GM19372 (cell line): Measurements from ENCODE around the gene NUDT22.

Experiments
- ATAC-seq: cut with Tn5 transposase; IDR thresholded peaks from one replicate; pipeline ENCODE4 v1.9.1; 2021; ENCODE audit warnings: mild to moderate bottlenecking, low read depth, moderate library complexity; ENCODE audit not compliant: unreplicated experiment

Gene NUDT22

DNA sequence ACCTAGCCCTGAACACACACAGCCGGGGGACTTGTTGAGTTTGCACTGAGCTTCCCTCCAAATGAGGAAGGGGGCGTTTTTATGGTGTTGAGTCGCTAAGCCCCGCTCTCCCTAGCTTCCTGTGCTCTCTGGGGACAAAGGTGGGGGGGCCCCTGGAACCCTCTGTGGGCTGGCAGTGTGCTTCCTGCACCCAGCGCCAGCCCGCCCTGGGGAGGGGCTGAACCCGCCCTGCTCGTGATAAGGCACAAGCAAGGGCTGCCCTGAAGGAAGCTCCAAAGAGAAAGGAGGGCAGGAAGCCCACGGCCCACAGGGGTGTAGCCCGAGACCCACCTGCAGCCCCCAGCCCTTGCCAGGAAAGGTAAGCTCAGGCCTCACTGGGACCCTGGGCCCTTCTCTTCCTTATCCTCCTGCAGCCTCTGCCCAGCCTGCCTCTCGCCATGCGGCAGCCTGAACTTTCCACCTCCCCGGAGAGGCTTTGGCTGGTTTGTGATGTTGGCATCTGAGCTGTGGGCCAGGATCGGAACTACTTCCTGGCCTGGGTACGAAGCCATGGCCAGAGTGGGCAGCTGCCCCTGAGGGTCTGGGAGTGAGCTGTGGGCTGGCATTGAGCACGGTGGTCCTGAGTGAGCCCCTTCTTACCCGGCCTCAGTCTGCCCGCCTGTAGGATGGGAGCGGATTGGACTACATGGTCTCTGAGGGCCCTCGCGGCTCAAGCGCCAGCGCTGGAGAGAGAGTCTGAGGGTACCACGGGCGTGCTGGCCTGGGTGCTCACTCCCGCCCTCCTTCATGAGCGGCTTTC lies 19.4 kb upstream of the NUDT22 start, which contains the start of gene FERMT3:
TSS of gene FERMT3 (plus strand) at position 265 of the 799 bp plus-strand sequence. CDS start 644 bp downstream, outside the sequence.
- peak; percentile 44 for ATAC-seq

DNA sequence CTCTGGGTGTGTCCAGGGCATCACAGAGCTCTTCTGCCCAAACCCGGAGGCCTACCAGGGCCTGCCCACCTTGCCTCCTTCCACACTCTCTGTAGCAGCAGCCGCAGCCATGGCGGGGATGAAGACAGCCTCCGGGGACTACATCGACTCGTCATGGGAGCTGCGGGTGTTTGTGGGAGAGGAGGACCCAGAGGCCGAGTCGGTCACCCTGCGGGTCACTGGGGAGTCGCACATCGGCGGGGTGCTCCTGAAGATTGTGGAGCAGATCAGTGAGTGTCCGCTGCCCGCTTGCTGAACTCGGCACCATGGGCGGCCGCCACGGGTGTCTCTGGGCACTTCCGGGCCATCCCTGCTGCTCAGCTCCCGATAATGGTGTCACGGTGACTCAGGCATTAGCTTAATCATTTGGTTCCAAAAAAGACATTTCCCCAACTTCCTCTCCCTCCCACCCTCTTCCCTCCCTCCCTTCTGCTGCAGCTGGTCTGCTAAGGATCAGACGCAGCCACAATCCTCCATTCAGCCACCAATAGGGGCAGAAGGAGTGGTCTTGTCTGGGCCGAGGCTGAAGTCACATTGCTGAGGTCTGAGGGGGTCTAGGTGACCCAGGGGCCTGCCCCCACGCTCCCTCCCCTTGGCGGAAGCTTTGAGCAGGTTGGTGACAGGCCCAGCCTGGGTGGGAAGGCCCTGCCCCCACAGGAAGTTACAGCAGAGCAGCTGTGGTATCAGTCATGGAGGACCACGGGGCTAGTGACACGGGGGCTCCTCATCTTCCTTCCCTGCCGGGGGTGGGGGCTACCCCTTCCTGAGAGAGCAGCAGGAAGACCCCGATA lies 18.6 kb upstream of the NUDT22 start:
- ATAC-seq: no peak

DNA sequence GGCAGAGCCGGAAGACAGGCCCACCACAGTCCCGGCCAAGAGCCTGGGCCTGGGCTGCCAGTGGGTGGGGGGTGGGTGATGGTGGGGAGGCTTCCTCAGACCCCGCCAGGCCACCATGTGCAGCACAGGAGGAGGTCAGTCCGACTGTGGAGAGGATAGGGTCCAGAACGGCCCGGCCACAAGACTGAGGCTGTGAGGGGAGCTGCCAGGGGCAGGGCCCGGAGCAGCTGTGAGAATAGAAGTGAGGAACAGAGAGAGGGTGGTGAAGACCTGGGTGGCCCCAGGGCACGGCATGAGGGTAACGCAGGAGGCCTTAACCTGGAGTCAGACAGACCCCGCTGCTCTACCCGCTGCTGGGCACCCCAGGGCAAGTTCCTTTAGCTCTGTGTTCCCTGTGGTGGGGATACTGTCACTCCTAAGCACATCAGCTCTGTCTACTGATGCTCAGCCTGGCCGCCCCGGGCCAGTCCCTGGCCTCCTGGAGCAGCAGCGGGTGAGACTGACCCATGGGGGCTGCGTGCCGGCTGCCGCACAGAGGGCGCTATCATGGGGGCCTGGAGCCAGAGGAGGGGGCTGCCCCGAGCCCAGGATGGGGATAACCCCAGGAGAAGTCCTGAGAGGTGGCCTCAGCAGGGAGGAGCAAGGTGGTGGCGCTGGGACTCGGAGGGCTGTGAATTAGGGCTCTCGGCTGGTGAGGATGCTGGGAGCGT lies 17.8 kb upstream of the NUDT22 start:
- no peak for ATAC-seq

DNA sequence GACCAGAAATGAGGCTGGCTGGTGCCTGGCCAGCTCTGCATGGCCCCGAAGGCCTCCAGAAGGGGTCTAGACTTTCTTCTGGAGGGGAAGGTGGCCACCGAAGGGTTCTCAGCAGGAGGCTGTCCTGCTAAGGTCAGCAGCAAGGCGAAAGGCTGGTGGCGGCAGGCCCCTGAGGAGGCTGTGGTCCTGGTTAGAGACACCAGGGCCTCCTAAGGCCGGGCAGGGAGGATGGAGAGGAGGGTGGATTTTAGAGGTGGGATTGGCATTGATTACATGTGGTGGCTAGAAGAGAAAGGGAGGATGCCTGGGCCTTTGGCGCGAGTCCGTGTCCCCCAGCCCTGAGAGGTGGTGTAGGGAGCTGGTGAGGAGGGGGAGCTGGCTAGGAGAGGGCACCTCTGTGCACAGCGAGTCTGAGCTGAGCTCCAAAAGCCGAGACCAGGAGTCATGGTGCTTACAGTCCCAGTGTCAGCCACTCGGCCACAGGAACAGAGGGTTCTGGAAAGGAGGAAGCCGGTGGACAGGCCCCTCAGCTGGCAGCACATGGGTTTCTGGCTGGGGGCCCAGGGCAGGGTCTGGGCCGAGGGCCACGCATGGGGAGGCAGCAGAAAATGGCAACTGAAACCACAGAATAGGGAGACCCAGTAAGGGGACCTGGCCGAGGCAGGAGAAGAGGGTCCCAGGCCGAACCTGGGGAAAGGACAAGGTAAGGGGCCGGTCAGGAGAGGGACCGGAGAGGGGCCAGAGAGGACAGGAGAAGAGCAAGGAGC lies 17.1 kb upstream of the NUDT22 start:
- no peak for ATAC-seq

DNA sequence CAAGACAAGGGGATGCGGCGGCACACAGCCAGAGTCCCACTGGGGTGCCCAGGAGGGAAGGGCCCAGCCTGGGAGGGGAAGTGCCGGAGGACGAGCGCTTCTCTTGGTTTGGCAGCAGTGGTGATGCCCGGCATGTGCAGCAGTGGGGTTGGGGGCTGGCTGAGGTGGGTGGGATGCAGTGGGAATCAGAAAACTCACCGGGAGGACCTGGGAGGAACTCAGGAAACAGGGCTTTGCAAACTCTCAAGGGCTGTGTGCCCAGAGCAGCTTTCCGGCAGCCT lies 16.6 kb upstream of the NUDT22 start:
- no peak for ATAC-seq

DNA sequence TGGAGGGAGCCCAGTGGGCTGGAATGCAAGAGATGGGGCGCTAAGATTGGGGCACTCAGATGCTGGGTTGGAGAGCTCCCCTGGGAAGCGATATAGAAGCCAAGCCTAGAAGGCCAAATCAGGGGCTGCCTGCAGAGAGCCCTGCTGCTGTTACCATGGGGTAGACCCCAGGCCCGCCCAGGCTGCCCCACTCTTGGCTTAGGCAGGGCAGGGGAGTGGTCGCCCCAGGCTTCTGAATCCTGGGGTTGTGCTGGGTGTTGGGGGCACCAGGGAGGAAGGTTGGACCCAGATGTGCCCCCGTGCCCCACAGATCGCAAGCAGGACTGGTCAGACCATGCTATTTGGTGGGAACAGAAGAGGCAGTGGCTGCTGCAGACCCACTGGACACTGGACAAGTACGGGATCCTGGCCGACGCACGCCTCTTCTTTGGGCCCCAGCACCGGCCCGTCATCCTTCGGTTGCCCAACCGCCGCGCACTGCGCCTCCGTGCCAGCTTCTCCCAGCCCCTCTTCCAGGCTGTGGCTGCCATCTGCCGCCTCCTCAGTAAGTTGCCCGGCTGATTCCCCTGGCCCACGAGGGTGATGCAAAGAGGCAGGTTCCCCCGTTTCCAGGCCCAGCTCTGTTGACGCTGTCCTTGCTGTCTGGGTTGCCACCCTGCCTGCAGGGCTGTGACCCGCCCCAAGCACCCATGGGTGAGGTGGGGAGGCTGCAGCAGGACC lies 15.6 kb upstream of the NUDT22 start:
- ATAC-seq: no peak

DNA sequence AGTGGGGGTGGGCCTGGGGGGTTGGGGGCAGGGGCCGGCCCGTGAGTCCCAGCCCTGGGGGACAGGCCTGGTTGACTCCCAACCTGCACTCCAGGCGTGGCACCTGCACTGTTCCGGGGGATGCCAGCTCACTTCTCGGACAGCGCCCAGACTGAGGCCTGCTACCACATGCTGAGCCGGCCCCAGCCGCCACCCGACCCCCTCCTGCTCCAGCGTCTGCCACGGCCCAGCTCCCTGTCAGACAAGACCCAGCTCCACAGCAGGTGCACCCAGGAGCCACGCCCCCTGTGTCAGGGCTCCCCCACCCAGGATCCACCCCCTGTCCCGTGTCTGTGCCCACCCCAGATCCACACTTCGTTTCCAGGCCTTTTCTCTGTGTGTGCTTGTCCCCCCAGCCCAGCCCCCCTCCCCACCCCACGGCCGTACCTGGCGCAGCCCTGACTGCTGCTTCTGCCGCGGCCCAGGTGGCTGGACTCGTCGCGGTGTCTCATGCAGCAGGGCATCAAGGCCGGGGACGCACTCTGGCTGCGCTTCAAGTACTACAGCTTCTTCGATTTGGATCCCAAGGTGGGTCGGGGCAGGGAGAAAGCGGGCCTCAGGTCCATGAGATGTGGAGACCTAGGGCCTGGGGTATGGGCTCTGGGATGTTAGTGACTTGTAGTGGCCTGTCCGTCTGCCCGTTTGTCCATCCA lies 14.7 kb upstream of the NUDT22 start:
- no peak for ATAC-seq

DNA sequence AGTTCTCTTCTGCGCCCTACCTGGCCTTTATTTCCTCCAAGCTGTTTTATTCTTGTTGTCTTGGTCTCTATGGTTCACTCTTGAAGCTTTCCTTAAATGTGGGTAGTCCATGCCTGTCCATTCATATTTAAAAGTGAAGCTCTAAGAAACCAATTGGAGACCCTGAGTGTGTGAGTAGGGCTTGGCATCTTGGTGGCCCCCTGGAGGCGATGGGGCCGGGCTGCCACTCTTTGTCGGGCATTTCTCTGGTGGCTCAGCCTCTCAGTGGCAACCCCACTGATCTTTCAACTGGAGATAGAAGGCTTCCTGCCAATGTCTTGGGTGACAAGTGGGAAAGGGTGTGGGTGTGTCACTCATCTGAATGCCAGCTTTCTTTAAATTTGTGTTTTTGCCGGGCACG lies 9.2 kb upstream of the NUDT22 start:
- no peak for ATAC-seq

DNA sequence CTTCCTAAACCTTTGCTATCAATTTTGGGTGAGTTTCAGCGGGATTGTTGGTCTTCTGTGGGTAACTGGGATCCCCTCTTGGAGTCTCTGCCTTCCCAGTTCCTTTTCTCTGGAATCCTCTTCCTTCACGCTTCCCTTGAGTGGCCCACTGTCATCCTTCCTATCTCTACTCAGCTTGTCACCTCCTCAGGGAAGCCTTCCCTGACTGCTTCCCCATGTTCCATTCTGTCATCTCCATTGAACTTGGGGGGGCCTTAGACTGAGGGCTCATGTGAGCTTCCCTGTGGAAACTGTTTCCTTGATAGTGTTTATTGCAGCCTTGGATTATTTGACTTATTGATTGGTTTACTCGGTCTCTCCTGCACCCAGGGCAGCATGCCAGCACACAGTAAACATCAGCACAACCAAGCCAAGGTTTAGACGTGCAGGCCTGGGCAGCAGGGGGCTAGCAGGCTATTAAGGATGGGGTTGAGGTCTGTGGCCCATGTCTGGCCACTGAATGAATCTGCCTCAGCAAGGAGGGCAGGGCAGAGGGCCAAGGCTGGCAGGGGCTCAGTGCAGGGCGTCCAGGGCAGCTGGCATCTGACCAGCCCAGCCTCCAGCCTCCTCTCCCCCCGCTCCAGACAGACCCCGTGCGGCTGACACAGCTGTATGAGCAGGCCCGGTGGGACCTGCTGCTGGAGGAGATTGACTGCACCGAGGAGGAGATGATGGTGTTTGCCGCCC lies 7.3 kb upstream of the NUDT22 start:
- ATAC-seq: no peak

DNA sequence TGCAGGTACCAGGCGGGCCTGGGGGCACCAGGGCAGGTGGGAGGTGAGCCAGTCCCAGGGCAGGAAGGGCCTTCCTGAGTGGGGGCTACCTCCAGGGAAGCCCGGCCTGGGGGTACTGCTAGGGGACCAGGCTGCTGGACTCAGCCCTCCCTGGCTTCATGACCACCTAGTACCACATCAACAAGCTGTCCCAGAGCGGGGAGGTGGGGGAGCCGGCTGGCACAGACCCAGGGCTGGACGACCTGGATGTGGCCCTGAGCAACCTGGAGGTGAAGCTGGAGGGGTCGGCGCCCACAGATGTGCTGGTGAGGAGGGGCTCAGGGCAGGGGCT lies 6.8 kb upstream of the NUDT22 start:
- no peak for ATAC-seq

DNA sequence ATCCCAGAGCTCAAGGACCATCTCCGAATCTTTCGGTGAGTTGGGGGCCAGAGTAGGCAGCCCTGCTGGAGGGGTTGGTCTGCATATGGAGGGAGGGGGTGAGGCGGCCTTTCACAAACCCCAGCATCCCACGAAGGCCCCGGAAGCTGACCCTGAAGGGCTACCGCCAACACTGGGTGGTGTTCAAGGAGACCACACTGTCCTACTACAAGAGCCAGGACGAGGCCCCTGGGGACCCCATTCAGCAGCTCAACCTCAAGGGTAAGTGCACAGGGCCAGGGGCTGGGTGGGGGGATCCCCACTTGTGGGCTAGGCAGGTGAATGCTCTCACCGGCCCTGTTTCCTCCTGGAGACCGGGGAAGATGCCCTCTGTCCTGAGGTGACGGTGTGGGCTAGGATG lies 6.3 kb upstream of the NUDT22 start:
- no peak for ATAC-seq

DNA sequence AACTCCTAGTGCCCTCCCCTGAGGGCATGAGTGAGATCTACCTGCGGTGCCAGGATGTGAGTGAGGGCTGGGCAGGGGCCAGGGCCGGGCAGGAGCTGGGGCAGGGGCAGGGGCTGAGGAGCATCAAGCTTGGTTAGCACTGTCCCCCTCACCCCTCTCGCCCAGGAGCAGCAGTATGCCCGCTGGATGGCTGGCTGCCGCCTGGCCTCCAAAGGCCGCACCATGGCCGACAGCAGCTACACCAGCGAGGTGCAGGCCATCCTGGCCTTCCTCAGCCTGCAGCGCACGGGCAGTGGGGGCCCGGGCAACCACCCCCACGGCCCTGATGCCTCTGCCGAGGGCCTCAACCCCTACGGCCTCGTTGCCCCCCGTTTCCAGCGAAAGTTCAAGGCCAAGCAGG lies 5.8 kb upstream of the NUDT22 start:
- no peak for ATAC-seq

DNA sequence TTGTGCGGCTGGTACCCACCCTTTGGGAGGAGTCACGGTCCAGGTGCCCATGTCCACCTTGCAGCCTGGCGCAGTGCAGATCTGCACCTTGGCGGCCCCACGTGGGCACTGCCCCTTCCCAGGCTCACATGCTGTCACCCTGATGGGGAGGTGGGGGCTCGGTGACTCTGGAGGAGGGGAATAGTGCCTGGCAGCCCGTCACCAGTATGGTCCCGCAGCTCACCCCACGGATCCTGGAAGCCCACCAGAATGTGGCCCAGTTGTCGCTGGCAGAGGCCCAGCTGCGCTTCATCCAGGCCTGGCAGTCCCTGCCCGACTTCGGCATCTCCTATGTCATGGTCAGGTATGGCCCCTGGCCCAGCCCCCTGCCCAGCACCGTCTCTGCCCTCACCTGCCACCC lies 5.3 kb upstream of the NUDT22 start:
- ATAC-seq: no peak

DNA sequence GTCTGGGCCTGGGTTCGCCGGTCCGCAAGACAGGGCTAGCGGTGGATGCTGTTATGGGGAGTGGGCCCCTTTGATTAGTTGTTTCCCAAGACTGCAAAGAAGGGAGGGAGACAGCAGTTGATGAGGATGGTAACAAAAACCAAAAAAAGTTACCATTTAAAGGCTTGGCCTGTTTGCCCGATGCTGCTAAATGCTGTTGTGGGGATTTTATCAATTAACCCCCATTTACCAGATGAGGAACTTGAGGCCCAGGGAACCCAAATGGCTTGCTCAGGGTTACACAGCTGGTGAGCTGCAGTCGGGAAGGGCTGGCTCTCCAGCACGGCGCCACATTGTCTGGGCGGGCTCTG lies 3.4 kb upstream of the NUDT22 start:
- ATAC-seq: no peak

DNA sequence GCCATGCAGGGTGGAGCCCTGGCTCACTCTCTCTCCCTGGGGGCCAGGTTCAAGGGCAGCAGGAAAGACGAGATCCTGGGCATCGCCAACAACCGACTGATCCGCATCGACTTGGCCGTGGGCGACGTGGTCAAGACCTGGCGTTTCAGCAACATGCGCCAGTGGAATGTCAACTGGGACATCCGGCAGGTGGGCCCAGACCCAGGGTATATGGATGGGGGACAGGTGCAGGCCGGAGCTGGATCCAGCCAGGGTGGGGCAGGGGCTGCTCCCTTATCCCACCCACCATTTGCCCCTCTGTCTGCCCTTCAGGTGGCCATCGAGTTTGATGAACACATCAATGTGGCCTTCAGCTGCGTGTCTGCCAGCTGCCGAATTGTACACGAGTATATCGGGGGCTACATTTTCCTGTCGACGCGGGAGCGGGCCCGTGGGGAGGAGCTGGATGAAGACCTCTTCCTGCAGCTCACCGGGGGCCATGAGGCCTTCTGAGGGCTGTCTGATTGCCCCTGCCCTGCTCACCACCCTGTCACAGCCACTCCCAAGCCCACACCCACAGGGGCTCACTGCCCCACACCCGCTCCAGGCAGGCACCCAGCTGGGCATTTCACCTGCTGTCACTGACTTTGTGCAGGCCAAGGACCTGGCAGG lies 2.9 kb upstream of the NUDT22 start:
- ATAC-seq: no peak

DNA sequence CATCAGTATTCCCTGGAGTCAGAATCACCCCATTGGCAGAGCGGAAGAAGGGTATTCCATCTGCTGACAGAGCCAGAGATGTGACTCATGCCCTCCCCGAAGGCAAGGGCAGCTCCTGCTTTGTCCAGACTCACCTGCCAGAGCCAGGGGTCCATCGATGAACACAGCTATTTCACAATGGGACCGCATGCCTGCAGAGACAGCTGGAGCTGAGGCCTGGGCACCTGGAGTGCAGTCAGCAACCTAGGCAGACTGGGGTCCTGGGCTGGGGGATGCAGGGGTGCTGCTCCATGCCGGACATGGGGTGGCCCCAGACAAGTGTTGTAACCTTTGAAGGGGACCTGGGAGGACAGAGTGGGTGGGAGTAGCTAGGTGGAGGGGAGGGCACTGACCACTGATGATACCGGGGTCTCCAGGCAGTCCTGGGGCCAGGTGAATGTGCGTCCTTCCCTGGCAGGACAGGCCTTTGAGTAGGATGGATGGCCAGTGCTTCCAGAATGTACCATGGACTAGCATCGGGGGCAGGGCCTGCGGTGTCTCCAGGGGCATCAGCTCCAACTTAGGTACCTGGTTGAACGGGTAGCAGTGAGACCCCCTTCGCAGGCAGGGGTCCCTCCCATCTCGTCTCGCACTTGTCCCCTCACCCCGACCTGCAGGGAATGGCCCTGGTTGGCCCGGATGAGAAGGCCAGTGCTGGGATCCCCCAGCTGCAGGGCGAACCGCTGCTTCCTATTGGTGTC lies 1.8 kb upstream of the NUDT22 start:
- ATAC-seq: no peak

DNA sequence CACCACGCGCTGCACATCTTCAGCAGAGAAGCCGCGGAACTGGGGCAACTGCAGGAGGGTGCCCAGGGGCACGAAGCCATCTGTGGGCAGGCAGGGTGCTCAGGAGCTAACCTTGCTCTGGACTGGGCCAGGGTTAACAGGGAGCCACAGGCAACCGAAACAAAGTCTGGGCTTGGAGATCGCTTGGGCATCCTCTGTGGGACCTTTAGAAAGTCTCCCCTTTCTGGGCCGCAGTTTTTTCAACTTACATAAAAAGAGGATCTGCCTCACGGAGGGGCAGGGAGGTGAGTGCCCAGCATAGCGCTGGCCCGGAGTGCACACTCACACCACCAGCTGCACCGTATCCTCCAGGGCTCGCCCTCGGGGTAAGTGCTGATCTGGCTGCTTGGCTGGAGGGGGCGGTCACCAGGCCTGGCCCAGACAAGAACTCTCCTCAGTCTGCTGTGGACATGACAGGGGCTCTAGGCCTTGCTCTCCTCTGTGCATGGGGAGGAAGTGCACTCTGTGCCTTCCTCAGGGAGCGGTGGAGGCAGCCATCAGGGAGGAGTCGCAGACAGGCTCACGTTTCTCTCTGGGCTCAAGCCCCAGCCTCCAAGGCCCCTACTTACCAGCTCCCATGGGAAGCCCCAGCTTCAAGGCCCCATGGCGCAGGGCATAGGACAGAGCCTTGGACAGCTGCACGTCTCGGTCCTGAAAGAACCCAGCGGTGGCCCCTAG lies 1.0 kb upstream of the NUDT22 start:
- ATAC-seq: no peak
